Fibroblast of the conjunctiva (primary cell): ENCODE measurements around the gene FSIP1.

Source experiments
- DNase-seq: peaks from one replicate; pipeline ENCODE4 v3.0.0-alpha.2; 2010; ENCODE audit warnings: low read depth

FSIP1 gene

GRCh38 chr15:39756806-39757522 lies 25.7 kb downstream of the FSIP1 start:
- DNase-seq = peak; percentile 79

GRCh38 chr15:39752991-39753390 lies 29.6 kb downstream of the FSIP1 start:
- DNase-seq = no peak

- DNase-seq = no peak
Measured at GRCh38 chr15:39752246-39752645, 30.4 kb downstream of the FSIP1 start.

DNA sequence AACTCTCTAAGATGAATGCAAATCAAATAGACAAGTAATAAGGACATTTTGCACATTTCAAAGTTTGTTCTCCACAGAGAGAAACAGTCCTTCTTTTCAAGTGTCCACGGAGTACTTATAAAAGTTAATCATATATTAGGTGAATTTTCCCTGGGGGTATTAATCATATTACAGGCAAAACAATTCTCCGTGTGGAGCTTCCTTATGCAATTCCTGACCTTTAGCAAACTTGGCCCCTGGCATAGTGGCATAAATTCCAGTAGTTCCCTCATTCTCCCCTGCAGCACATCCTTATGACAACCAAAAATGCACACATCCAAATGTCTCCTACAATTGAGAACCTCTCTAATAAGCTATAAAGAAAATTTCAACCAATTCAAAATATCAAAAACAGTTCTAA lies 34.4 kb downstream of the FSIP1 start:
- no peak for DNase-seq

DNA sequence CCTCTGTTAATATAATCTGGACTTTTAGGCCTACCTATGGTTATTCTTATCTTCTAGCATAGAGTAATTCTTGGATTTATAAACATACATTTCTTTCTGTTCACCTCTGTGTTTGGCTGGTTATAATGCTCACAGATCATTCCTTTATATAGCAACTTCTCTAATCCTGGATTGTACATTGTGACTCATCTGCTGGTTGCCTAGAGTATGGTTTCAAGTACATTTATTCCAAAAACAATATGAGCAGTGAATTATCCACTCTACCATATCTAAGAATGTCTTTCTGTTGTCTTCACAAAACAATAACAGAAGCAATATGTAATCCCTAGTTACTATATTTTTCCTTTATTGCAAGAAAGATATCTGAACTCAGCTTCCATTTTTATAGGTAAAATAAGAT lies 35.3 kb downstream of the FSIP1 start:
- peak; percentile 69 for DNase-seq

DNA sequence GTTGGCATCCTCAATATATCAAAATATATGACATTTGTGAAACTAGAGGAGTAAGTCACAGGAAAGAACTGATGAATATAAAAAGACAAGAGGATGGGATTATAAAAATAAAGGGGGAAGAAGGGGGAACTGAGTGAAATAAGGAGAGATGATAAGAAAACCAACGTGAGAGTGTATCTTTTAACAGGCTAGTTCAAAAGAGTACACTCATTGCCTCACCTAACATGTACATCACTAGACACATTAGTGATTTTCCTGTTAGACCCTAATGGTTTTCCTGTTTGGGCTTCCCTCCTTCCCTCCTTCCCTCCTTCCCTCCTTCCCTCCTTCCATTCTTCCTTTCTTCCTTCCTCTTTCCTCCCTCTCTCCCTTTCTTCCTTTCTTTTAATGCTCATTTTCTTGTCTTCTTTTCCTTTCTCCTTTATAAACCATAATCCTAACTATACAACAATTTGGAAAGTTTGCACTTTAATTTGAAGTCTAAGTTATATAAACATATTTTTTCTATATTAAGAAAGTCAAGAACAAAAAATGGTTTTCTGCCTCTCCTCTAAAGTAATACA lies 35.8 kb downstream of the FSIP1 start:
- no peak for DNase-seq

DNA sequence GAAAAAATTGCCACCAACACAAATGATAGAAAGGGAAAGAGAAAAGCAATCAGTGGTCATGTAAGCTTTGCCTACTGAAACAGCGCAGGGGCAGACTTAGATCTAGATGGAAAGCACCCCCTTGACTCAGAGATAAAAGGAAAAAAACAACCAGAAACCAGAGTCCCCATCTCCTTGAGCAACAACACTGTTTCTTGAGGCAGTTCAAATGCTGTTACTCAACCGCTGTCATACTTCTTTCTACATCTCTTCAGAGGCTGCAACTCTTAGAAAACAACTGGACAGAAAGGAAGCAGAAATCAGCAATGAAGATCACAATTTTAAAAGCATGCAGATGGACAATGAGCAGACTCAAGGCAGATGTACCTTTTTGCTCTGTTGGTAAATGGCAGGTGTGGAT lies 36.5 kb downstream of the FSIP1 start:
- DNase-seq = no peak

DNA sequence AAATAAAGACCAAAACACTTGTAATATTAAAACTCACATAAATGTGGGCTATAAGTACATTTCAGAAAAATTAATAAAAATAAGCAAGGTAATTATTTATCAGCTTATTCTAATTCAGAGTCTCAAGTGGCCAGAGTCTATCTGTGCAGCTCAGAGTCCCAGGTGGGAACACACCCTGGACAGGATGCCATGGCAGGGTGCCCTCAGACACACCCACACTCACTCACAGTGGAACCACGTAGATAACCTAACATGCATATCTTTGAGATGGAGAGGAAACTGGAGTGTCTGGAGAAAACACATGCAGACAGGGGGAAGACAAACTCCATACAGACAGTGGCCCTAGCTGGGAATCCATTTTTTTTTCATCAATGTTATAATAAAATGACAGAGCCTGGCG lies 37.2 kb downstream of the FSIP1 start:
- no peak for DNase-seq

DNA sequence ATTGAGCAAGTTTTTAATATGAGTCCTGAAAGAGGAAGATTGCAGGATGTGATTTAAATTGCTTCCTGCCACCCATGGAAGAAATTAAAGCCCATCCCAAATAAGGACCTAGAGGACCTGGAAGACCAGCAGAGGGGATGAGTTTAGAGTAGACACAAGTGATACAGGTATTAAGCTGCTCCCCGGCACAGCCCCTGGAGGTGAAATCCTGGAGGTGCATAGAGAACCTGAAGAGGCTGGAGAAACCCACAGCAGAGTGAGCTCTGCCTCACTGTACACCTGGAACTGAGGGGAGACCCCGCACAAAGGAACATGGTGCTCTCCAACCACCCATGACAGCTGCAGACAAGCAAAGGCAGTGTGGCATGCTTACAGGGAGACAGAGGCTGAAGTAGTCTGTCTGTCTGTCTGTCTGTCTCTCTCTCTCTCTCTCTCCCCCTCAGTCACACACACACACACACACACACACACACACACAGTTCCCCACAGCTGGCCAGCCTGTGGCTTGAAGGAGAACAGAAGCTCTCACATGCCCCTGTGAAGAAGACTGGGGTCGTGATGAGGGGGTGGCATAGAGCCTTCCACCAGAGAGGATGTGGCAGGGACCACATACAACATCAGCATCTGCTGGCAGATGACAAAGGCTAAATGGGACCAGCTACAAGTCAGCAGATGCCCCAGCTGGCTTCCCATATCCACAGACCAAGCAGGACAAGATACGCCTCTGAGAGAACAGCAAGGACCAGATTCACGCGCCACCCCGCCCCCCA lies 38.1 kb downstream of the FSIP1 start:
- DNase-seq = no peak

DNA sequence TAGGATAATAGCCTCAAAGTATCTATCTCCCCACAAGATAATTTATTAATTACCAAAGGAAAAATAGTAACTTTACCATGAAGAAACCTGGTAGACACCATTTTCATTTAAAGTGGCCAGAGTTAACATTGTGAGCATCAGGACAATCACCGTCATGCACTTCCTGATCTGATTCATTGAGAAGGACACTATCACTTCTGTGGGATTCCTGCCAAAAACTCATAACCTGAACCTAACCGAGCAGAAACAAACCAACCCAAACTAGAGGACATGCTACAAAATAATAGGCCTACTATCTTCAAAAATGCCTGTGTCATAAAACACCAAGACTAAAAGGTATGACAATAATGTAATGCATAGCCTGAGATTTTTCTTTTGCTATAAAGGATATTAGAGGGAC lies 39.0 kb downstream of the FSIP1 start:
- DNase-seq = no peak

DNA sequence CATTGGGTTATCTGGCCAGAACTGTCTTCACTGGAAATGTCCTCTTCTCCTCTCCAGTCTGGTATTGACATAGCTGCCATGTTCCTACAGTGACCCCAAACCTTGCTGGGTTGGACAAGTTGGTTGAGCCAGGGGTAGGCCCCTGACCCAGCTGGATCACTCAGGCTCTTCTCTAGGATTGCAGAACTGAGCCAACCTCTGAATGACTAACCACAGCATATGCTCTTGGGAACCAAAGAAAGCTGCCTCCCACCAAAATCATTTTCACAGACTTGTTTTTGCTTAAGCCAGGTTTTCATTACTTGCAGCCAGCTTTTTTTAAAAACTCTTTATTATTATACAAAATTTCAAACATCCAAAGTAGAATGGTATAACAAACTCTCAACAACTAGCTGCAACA lies 41.4 kb downstream of the FSIP1 start:
- DNase-seq = peak; percentile 24

- no peak for DNase-seq
Measured at GRCh38 chr15:39738998-39739397, 43.6 kb downstream of the FSIP1 start.

- no peak for DNase-seq
Measured at GRCh38 chr15:39737196-39737550, 45.5 kb downstream of the FSIP1 start.

- no peak for DNase-seq
Measured at GRCh38 chr15:39736412-39737195, 46.0 kb downstream of the FSIP1 start.

- no peak for DNase-seq
Measured at GRCh38 chr15:39735120-39735717, 47.4 kb downstream of the FSIP1 start.

DNA sequence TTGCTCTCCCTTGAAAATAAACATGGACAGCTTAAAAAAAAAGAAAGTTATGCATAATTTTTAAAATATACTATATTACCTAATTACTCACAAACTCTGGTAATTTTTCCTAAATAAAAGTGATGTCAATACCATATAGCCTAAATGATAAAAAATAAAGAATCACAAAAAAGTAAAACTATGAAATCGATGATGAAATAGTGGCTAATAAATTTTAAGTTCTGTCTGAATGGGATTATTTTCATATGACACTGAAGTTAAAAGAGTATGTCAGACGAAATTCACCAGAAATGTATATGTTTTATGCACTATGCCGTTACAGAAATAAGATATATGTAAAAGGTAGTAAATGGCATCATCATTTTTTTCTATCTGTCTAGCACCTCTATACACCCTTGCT lies 51.4 kb downstream of the FSIP1 start:
- DNase-seq = no peak

- no peak for DNase-seq
Measured at GRCh38 chr15:39730552-39730951, 52.1 kb downstream of the FSIP1 start.

GRCh38 chr15:39729500-39729899 lies 53.1 kb downstream of the FSIP1 start:
- no peak for DNase-seq

DNA sequence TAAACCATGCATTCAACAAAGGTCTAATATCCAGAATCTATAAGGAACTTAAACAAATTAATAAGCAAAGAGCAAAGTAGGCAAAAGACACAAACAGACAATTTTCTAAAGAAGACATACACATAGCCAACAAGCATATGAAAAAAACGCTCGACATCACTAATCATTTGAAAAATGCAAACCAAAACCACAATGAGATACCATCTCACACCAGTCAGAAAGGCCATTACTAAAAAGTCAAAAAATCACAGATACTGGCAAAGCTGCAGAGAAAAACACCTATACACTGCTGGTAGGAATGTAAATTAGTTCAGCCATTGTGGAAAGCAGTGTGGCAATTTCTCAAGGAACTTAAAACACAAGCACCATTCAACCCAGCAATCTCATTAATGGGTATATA lies 53.8 kb downstream of the FSIP1 start:
- no peak for DNase-seq

DNA sequence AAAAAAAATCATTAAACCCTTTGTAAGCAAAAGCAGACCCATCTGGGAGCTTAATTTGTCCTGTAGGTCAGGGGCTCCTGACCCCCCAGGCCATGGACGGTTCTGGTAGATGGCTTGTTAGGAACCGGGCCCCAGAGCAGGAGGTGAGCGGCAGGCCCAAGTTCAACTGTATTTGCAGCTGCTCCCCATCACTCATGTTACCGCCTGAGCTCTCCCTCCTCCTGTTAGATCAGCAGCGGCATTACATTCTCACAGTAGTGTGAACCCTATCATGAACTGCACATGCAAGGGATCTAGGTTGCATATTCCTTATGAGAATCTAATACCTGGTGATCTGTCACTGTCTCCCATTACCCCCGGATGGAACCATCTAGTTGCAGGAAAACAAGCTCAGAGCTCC lies 60.7 kb downstream of the FSIP1 start:
- no peak for DNase-seq

DNA sequence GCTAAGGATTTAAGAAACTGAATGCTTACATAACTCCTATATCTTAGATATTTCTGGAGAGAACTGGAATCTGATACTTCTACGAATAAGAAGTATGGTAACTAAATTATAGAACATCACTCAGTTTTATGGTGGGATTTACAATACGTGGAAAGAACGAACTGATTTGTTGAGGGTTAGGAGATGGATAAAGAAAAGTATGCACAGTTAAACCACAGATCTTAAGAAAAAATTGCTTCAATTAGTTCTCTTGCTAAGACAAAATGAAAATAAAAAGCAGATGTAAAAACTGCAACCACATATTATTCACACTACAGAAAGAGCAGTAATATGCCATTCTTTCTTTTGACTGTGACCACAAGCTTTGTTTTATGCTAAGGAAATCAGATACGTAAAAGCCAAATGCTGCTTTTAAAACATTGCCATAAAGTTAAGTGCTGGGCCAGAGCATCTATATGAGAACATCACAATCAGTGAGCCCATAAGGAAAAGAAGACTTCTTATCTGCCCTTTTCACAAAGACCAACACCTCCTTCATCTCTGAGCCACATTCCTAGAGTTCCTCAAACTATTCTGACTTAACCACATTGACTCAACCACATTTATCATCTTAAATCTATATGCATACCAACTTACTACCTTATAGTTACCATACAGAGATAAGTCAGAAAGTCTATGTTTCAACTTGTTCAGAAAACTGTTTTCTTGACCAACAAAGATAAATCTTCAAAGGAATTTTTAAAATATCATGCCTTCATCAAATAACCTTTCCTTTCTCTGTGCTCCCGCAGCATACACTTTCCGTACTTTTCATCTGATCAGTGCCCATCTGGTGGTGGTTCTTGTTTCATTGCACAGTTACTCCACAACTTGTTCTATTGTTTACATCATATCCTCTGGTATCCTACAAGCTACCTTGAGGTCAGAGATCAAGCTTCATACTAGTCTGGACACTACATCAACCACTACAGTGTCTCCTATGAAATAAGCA lies 61.7 kb downstream of the FSIP1 start:
- peak; percentile 47 for DNase-seq
